SK-N-MC (cell line): ENCODE measurements around the gene ZNF175.

Experiments
- EZH2 ChIP-seq: fragments of 200-600 bp; sonication (generic); IDR thresholded peaks from one replicate; pipeline ENCODE4 v1.6.1; 2017; ENCODE audit warnings: antibody characterized with exemption
- FOXP2 ChIP-seq: optimal IDR thresholded peaks from 2 replicates; pipeline ENCODE3; 2011; ENCODE audit warnings: mild to moderate bottlenecking, moderate library complexity; ENCODE audit not compliant: insufficient read depth; ENCODE audit errors: extremely low read length, control extremely low read depth
- POLR2AphosphoS5 ChIP-seq: IDR thresholded peaks from 2 replicates; pipeline ENCODE4 v1.6.1; 2012; ENCODE audit warnings: mild to moderate bottlenecking, low read depth, low read length, borderline replicate concordance

DNA sequence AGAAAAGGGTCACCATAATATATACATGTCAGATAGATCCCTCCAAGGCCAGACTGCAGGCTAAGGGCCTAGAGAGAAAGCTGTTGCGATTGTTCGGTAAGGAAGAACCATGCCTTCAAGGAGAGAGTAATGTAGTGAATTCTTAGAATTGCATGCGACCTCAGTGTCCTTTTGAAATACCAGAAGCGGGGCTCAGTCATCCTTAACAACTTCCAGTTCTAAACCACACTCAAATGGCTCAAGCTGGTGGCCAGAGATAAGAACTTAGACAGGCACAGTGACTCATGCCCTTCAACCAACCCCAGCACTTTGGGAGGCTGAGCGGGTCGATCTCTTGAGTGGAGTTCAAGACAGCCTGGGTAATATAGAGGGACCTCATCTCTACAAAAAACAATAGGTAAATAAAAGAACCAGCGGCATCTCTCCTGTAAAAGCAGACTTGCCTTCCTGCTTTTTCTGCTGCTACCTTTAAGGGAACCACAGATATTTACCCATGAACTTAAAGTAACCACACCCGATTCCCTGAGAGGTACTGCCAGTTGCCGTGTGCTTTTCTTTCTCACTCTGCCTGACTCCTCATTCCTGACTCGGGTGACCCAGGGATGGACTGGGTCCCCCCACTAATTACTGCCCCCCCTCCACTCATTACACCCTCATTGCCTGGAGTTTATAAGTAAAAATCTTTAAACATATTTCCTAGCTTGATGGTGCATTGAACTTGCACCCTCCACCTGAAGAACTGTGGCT is 24.3 kb upstream of the ZNF175 start:
- TF ChIP-seq EZH2 (no peak), POLR2AphosphoS5 (no peak), FOXP2 (no peak)
